Colonic mucosa (tissue), 4 donors: ENCODE results near the gene ABCG5. TPM values are rescaled to one million over a fixed set of nuclear protein-coding genes. Genes with fewer than 3 reads are reported as not detected.

ENCODE experiments used
- DNase-seq: peaks from one replicate; pipeline ENCODE4 v3.0.0-alpha.2; 2020
- H3K27ac ChIP-seq: fragments of 200-600 bp; one replicate; pipeline ENCODE4 v1.8.0; 2021
- H3K27me3 ChIP-seq: fragments of 200-600 bp; one replicate; pipeline ENCODE4 v1.8.0; 2021
- H3K36me3 ChIP-seq: fragments of 200-600 bp; one replicate; pipeline ENCODE4 v1.8.0; 2021
- H3K4me1 ChIP-seq: fragments of 200-600 bp; one replicate; pipeline ENCODE4 v1.8.0; 2021; ENCODE audit warnings: mild to moderate bottlenecking
- H3K4me3 ChIP-seq: fragments of 200-600 bp; one replicate; pipeline ENCODE4 v1.8.0; 2021
- H3K9ac ChIP-seq, 2 donors: one replicate each; pipeline ENCODE4 v1.7.0; 2013; ENCODE audit warnings: control low read depth in 2 of 2, low read depth in 2 of 2, low read length in 2 of 2
- H3K9me3 ChIP-seq: fragments of 200-600 bp; one replicate; pipeline ENCODE4 v1.8.0; 2021
- intact Hi-C: fragments of 100-400 bp; cut with DNase I; formaldehyde crosslinking; loops from one replicate; pipeline ENCODE4 v1.14.1; 2022
- total RNA-seq, 2 donors: library from RNA; stranded (reverse); fragmentation: NEBNext Ultra II Directional in 1 of 2; extraction: Animal tissue kit (Norgen Biotek cat#: 25700) in 1 of 2; gene quantifications; one replicate each; pipeline ENCODE4 v1.2.1, GENCODE V29; 2021
- TF ChIP-seq, protein P1 (sequence below): fragments of 200-600 bp; IDR thresholded peaks from one replicate; pipeline ENCODE4 v1.8.0; 2022; ENCODE audit warnings: antibody characterized with exemption, mild to moderate bottlenecking
- donor health status: healthy.
- donor health status: DM: no; HTN: no; CAD: no.
- donor health status: DM: no; HTN: no; CAD: no.

ABCG5 gene
- total RNA-seq, 2 donors from 2014 or later = 0.29 TPM; not detected in 1

DNA sequence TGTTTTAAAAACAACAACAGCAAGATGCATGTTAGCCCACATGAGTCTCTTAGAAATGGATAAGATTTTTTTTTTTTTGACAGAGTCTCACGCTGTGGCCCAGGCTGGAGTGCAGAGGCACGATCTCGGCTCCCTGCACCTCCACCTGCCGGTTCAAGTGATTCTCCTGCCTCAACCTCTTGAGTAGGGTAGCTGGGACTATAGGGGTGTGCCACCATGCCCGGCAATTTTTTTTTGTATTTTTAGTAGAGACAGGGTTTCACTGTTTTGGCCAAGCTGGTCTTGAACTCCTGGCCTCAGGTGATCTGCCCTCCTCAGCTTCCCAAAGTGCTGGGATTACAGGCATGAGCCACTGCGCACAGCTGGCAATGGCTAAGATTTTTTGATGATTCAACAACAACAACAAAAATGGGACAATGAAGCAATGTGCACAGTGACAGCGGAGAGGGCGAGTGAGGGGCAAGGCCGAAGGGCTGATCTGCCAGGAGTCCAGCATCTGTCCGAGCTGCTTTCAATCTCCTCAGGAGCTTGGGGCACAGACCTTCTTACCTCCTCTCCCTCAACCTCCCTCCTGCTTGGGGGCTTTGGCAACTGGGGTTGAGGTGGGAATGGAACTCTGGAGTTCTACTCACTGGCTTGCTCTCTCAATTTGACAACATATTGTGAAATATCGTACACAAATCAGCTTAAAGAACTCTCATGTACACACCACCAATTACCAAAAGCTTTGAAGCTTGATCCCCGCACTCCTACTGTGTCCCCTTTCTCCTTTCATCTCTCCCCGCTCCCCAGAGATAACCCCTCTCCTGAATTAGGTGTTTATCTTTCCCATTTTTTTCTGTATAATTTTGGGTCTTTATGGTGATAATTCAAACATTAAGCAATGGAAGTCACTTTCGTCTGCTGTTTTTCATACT lies 3.6 kb upstream of the ABCG5 start:
- no peak overlapping the region for H3K9ac ChIP-seq
- DNase-seq = no peak
- H3K9me3 ChIP-seq = no peaks in the 10 kb centered on the region
- TF ChIP-seq, protein P1, sequence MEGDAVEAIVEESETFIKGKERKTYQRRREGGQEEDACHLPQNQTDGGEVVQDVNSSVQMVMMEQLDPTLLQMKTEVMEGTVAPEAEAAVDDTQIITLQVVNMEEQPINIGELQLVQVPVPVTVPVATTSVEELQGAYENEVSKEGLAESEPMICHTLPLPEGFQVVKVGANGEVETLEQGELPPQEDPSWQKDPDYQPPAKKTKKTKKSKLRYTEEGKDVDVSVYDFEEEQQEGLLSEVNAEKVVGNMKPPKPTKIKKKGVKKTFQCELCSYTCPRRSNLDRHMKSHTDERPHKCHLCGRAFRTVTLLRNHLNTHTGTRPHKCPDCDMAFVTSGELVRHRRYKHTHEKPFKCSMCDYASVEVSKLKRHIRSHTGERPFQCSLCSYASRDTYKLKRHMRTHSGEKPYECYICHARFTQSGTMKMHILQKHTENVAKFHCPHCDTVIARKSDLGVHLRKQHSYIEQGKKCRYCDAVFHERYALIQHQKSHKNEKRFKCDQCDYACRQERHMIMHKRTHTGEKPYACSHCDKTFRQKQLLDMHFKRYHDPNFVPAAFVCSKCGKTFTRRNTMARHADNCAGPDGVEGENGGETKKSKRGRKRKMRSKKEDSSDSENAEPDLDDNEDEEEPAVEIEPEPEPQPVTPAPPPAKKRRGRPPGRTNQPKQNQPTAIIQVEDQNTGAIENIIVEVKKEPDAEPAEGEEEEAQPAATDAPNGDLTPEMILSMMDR = no peak
- no peak overlapping the region for H3K27ac ChIP-seq
- H3K36me3 ChIP-seq = no peaks in the 10 kb centered on the region
- intact Hi-C loops = no loop called here
- H3K4me3 ChIP-seq = no peak overlapping the region
- H3K4me1 ChIP-seq = no peaks in the 10 kb centered on the region
- H3K27me3 ChIP-seq = no peaks in the 10 kb centered on the region

DNA sequence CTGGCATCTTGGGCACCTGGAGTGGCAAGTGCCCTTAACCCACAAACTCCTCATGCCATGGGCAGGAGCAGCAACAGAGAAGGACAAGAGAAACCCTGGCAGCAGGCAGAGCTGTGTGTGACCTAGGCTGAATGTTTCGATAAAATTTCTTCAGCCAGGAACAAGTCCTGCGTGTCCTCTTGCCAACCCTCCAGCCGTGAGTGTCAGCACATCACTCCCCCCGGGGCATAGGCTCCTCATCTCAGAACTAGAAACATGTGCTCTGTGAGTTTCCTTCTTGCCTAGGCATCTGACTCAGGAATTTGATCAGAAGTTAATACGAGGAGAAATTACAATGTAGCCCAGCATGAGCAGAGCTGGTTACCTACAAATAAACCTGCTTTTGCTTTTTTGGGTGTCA lies 2.3 kb upstream of the ABCG5 start:
- intact Hi-C loops = no loop called here
- Histone ChIP-seq H3K27me3 (no peaks in the 10 kb centered on the region), H3K9ac (no peak overlapping the region), H3K27ac (no peak overlapping the region), H3K36me3 (no peaks in the 10 kb centered on the region), H3K4me3 (no peak overlapping the region), H3K4me1 (no peaks in the 10 kb centered on the region), H3K9me3 (no peaks in the 10 kb centered on the region)
- TF ChIP-seq, protein P1 = no peak
- DNase-seq = no peak

DNA sequence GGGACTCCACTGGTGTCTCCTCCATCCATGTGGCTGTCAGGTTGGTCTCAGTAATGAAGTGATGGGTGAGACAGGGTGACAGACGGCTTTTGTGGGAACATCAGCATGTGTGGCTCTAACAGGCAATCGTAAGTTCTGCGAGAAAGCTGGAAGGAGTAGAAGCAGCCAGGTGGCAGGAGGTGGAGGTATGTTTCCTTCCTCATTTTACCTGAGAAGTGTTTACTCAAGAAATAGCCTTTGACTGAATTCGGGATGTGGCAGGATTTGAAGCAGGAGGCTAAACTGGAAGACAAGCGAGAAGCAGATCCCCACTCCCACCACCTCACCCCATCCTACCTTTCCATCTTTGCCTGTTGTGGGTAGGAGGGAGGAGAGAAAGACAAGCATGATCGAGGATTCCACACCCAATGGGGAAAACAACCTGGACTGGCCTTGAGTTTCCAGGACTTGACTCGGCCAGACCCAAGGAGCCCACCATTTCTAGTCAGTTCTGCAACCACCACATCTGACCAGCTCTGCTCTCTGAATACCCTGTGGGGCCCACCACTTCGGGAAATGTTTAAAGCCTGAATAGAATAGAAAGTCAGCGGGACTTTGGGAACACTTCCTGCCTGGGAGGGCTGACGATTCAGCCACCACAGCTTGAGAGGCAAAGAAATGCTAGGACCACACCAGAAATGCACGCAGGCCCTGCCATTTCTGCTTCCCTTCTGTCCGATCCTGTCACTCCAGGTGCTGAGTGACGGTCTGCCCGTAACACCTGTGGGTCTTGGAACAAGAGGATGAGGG lies 1.3 kb upstream of the ABCG5 start:
- Histone ChIP-seq H3K4me1 (no peaks in the 10 kb centered on the region), H3K36me3 (no peaks in the 10 kb centered on the region), H3K27me3 (no peaks in the 10 kb centered on the region), H3K4me3 (no peak overlapping the region), H3K9ac (no peak overlapping the region), H3K27ac (no peak overlapping the region), H3K9me3 (no peaks in the 10 kb centered on the region)
- intact Hi-C loops = no loop called here
- TF ChIP-seq, protein P1 = no peak
- DNase-seq = no peak

DNA sequence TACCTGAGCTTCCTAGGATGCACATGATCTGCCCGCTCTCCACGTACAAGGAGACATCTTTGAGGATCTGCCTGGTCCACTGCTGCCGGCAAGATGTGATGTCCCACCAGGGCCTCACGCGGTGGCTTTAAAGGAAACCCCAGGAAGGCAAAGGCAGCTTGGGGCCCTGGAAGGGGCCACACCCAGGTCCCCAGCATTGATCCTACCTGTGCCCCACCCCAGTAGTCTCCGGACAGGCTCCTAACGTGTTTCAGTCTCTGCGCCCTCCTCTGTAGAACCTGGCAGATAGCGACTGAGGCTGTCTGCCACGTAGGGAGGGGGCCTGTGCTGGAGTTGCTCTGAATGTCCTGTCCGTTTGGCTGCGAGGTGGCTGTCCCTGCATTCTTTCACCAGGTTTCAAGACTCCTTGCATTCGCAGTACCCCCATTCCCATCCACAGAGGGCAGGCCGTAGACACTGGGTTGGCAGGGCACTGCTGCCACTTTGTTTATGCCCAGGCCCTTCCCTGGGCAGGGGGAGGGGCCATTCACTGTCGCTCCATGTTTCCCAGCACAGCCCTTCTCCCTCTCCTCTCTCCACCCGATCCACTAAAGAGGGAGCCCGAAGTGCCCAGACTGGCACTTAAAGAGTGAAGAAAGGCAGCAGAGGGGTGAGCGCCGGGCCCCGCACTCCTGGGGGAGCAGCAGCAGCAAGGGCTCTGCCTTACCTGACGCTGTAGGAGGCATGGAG lies 644 bp downstream of the ABCG5 start:
- H3K9ac ChIP-seq = no peak overlapping the region
- no peaks in the 10 kb centered on the region for H3K27me3 ChIP-seq
- no peaks in the 10 kb centered on the region for H3K9me3 ChIP-seq
- H3K27ac ChIP-seq = no peak overlapping the region
- intact Hi-C loops = no loop called here
- TF ChIP-seq, protein P1 = no peak
- H3K4me1 ChIP-seq = no peaks in the 10 kb centered on the region
- H3K4me3 ChIP-seq = no peak overlapping the region
- DNase-seq = no peak
- no peaks in the 10 kb centered on the region for H3K36me3 ChIP-seq

- DNase-seq = no peak
- intact Hi-C loops = no loop called here
- Histone ChIP-seq H3K27ac (no peak overlapping the region), H3K4me1 (no peaks in the 10 kb centered on the region), H3K9me3 (no peaks in the 10 kb centered on the region), H3K36me3 (no peaks in the 10 kb centered on the region), H3K4me3 (no peak overlapping the region), H3K27me3 (no peaks in the 10 kb centered on the region), H3K9ac (no peak overlapping the region)
- TF ChIP-seq, protein P1 = no peak
Measured at GRCh38 chr2:43837033-43837432, 1.6 kb downstream of the ABCG5 start.
